Stimulated activated CD8-positive, alpha-beta memory T cell treated with anti-CD3 and anti-CD28 coated beads, Interleukin-4, amount 100 ng/mL, for 4 hours (primary cell): ENCODE data around the gene SV2A.
A peak's percentile ranks its signal among the peaks of the same experiment; 100 is the strongest.

Source experiments
- DNase-seq, 2 donors: peaks; one replicate each; pipeline ENCODE4 v3.0.0-alpha.2; 2020; ENCODE audit warnings: low read depth in 2 of 2, low spot score in 1 of 2

The SV2A gene

GRCh38 chr1:149931212-149931790 lies 13.7 kb upstream of the SV2A start:
- no peak for DNase-seq

- no peak for DNase-seq
Measured at GRCh38 chr1:149929856-149930255, 12.2 kb upstream of the SV2A start.

- DNase-seq: no peak
Measured at GRCh38 chr1:149928401-149928724, 10.7 kb upstream of the SV2A start.

GRCh38 chr1:149927563-149928400 lies 10.1 kb upstream of the SV2A start, which contains the start of gene SF3B4:
Gene SF3B4 (minus strand): TSS chr1:149927803. CDS start chr1:149927759, 44 bp downstream.
- DNase-seq: peak; percentile 90 to 91

- DNase-seq: no peak
Measured at GRCh38 chr1:149927056-149927562, 9.5 kb upstream of the SV2A start.

GRCh38 chr1:149926296-149926695 lies 8.7 kb upstream of the SV2A start:
- no peak for DNase-seq

GRCh38 chr1:149925751-149926150 lies 8.1 kb upstream of the SV2A start:
- DNase-seq: no peak

- DNase-seq: no peak
Measured at GRCh38 chr1:149925345-149925744, 7.7 kb upstream of the SV2A start.

GRCh38 chr1:149923626-149924025 lies 6.0 kb upstream of the SV2A start:
- no peak for DNase-seq

GRCh38 chr1:149916898-149917252 lies 769 bp downstream of the SV2A start:
- no peak for DNase-seq

- DNase-seq: no peak
Measured at GRCh38 chr1:149916193-149916897, 1.3 kb downstream of the SV2A start.

GRCh38 chr1:149915429-149916192 lies 2.0 kb downstream of the SV2A start:
- DNase-seq: no peak

GRCh38 chr1:149914545-149914944 lies 3.1 kb downstream of the SV2A start:
- DNase-seq: no peak

- DNase-seq: no peak
Measured at GRCh38 chr1:149906570-149907075, 11.0 kb downstream of the SV2A start.

- no peak for DNase-seq
Measured at GRCh38 chr1:149903836-149904491, 13.7 kb downstream of the SV2A start.

- DNase-seq: peak; percentile 65 to 70
Measured at GRCh38 chr1:149899460-149900284, 18.0 kb downstream of the SV2A start, which contains the start of gene BOLA1. Gene BOLA1 (plus strand): TSS chr1:149899568. CDS start chr1:149900060, 492 bp downstream.

GRCh38 chr1:149896575-149896974 lies 21.1 kb downstream of the SV2A start:
- DNase-seq: no peak

GRCh38 chr1:149888999-149889289 lies 28.7 kb downstream of the SV2A start:
- DNase-seq: no peak

GRCh38 chr1:149888247-149888998 lies 29.2 kb downstream of the SV2A start:
- peak; percentile 38 to 44 for DNase-seq
